HEK293 (cell line): ENCODE data around the gene RPL10.

Experiments used
- CTCF ChIA-PET: fragments of 350-600 bp; formaldehyde crosslinking; extraction: SDS; loops from one replicate; lab custom pipeline; 2021; ENCODE audit warnings: antibody characterized with exemption; lab: Yijun Ruan, JAX
- POLR2A ChIA-PET: fragments of 300-600 bp; formaldehyde crosslinking; extraction: SDS; loops from one replicate; lab custom pipeline; 2020; ENCODE audit warnings: antibody characterized with exemption, inconsistent platforms; lab: Yijun Ruan, JAX
- H3K27ac ChIP-seq: fragments of 200-500 bp; sonication (Bioruptor generic); 2 replicates; pipeline ENCODE4 v1.5.1; 2014; ENCODE audit warnings: low read depth, low read length, control low read depth, inconsistent platforms; ENCODE audit errors: extremely low read depth
- H3K36me3 ChIP-seq, 2 experiments: fragments of 200-500 bp in 1 of 2; sonication (Bioruptor generic) in 1 of 2; 1 replicate in 1 of 2; 2 replicates in 1 of 2; pipeline ENCODE4 v1.5.1; 2014 to 2017; ENCODE audit warnings: inconsistent platforms in 2 of 2, low read length in 2 of 2; ENCODE audit not compliant: control insufficient read depth in 2 of 2, insufficient read depth in 1 of 2
- H3K4me1 ChIP-seq: fragments of 200-500 bp; sonication (Bioruptor generic); 2 replicates; pipeline ENCODE4 v1.5.1; 2014; ENCODE audit warnings: mild to moderate bottlenecking, low read length, inconsistent platforms; ENCODE audit not compliant: control insufficient read depth, insufficient read depth
- H3K4me3 ChIP-seq: 2 replicates; pipeline ENCODE4 v1.5.1; 2011; ENCODE audit warnings: low read depth, mild to moderate bottlenecking, control low read depth, low read length, moderate library complexity
- H3K9me3 ChIP-seq: fragments of 200-500 bp; sonication (Bioruptor generic); 2 replicates; pipeline ENCODE4 v1.5.1; 2014; ENCODE audit warnings: low read depth, low read length, inconsistent platforms; ENCODE audit not compliant: control insufficient read depth, insufficient read depth
- CTCF ChIP-seq: fragments of 450-650 bp; formaldehyde crosslinking; IDR thresholded peaks from 2 replicates; pipeline ENCODE4 v1.5.1; 2016; ENCODE audit warnings: missing biosample characterization, missing genetic modification characterization
- GFI1B ChIP-seq: fragments of 450-650 bp; formaldehyde crosslinking; IDR thresholded peaks from 2 replicates; pipeline ENCODE4 v1.5.1; 2016; ENCODE audit warnings: missing biosample characterization, missing genetic modification characterization
- GLIS2 ChIP-seq: fragments of 450-650 bp; formaldehyde crosslinking; IDR thresholded peaks from 2 replicates; pipeline ENCODE4 v1.5.1; 2016; ENCODE audit warnings: missing biosample characterization, missing genetic modification characterization
- KLF9 ChIP-seq: fragments of 450-650 bp; formaldehyde crosslinking; IDR thresholded peaks from 2 replicates; pipeline ENCODE4 v1.5.1; 2016; ENCODE audit warnings: missing biosample characterization, missing genetic modification characterization, low read depth
- MYNN ChIP-seq: fragments of 450-650 bp; formaldehyde crosslinking; IDR thresholded peaks from 2 replicates; pipeline ENCODE4 v1.5.1; 2016; ENCODE audit warnings: missing biosample characterization, missing genetic modification characterization, borderline replicate concordance
- PRDM10 ChIP-seq: fragments of 450-650 bp; formaldehyde crosslinking; IDR thresholded peaks from 2 replicates; pipeline ENCODE4 v1.5.1; 2016; ENCODE audit warnings: missing biosample characterization, missing genetic modification characterization
- SCRT2 ChIP-seq: fragments of 450-650 bp; formaldehyde crosslinking; IDR thresholded peaks from 2 replicates; pipeline ENCODE4 v1.5.1; 2016; ENCODE audit warnings: missing biosample characterization, missing genetic modification characterization
- SP2 ChIP-seq: fragments of 450-650 bp; formaldehyde crosslinking; IDR thresholded peaks from 2 replicates; pipeline ENCODE4 v1.5.1; 2016; ENCODE audit warnings: missing biosample characterization, missing genetic modification characterization
- ZBTB17 ChIP-seq: fragments of 450-650 bp; formaldehyde crosslinking; IDR thresholded peaks from 2 replicates; pipeline ENCODE4 v1.5.1; 2016; ENCODE audit warnings: missing biosample characterization, missing genetic modification characterization
- ZBTB20 ChIP-seq: fragments of 450-650 bp; formaldehyde crosslinking; IDR thresholded peaks from 2 replicates; pipeline ENCODE4 v1.5.1; 2016; ENCODE audit warnings: missing biosample characterization, missing genetic modification characterization
- ZBTB26 ChIP-seq: fragments of 450-650 bp; formaldehyde crosslinking; optimal IDR thresholded peaks from 2 replicates; pipeline ENCODE3; 2016; ENCODE audit warnings: missing biosample characterization, mild to moderate bottlenecking, missing genetic modification characterization
- ZBTB8A ChIP-seq: fragments of 450-650 bp; formaldehyde crosslinking; IDR thresholded peaks from 2 replicates; pipeline ENCODE4 v1.5.1; 2016; ENCODE audit warnings: missing biosample characterization, missing genetic modification characterization
- ZEB2 ChIP-seq: fragments of 450-650 bp; formaldehyde crosslinking; IDR thresholded peaks from 2 replicates; pipeline ENCODE4 v1.5.1; 2016; ENCODE audit warnings: missing biosample characterization, missing genetic modification characterization
- ZIC2 ChIP-seq: fragments of 450-650 bp; formaldehyde crosslinking; IDR thresholded peaks from 2 replicates; pipeline ENCODE4 v1.5.1; 2016; ENCODE audit warnings: missing biosample characterization, missing genetic modification characterization
- ZNF133 ChIP-seq: fragments of 450-650 bp; formaldehyde crosslinking; IDR thresholded peaks from 2 replicates; pipeline ENCODE4 v1.5.1; 2016; ENCODE audit warnings: missing biosample characterization, missing genetic modification characterization
- ZNF175 ChIP-seq: fragments of 450-650 bp; formaldehyde crosslinking; IDR thresholded peaks from 2 replicates; pipeline ENCODE4 v1.5.1; 2016; ENCODE audit warnings: missing biosample characterization, missing genetic modification characterization
- ZNF292 ChIP-seq: fragments of 450-650 bp; formaldehyde crosslinking; IDR thresholded peaks from 2 replicates; pipeline ENCODE4 v1.5.1; 2016; ENCODE audit warnings: low read depth, missing biosample characterization, missing genetic modification characterization, borderline replicate concordance
- ZNF341 ChIP-seq: fragments of 450-650 bp; formaldehyde crosslinking; IDR thresholded peaks from 2 replicates; pipeline ENCODE4; 2016; ENCODE audit warnings: low read depth, missing biosample characterization, missing genetic modification characterization
- ZNF423 ChIP-seq: fragments of 450-650 bp; formaldehyde crosslinking; IDR thresholded peaks from 2 replicates; pipeline ENCODE4 v1.5.1; 2016; ENCODE audit warnings: missing biosample characterization, missing genetic modification characterization
- ZNF501 ChIP-seq: fragments of 450-650 bp; formaldehyde crosslinking; IDR thresholded peaks from 2 replicates; pipeline ENCODE4 v1.5.1; 2016; ENCODE audit warnings: missing biosample characterization, missing genetic modification characterization
- ZNF596 ChIP-seq: fragments of 450-650 bp; IDR thresholded peaks from 2 replicates; pipeline ENCODE4 v1.5.0; 2018; ENCODE audit warnings: missing biosample characterization, mild to moderate bottlenecking, missing genetic modification characterization, moderate library complexity
- ZNF600 ChIP-seq: fragments of 450-650 bp; formaldehyde crosslinking; IDR thresholded peaks from 2 replicates; pipeline ENCODE4 v1.5.1; 2016; ENCODE audit warnings: missing biosample characterization, missing genetic modification characterization
- TF ChIP-seq, protein P1 (sequence below): fragments of 450-650 bp; formaldehyde crosslinking; IDR thresholded peaks from 2 replicates; pipeline ENCODE4 v1.5.1; 2016; ENCODE audit warnings: missing biosample characterization, missing genetic modification characterization
- TF ChIP-seq, protein P2 (sequence below): fragments of 450-650 bp; formaldehyde crosslinking; IDR thresholded peaks from 2 replicates; pipeline ENCODE4 v1.5.1; 2017; ENCODE audit warnings: missing biosample characterization, missing genetic modification characterization
- TF ChIP-seq, protein P3 (sequence below): fragments of 450-650 bp; formaldehyde crosslinking; IDR thresholded peaks from 2 replicates; pipeline ENCODE4 v1.5.1; 2016; ENCODE audit warnings: missing biosample characterization, missing genetic modification characterization

RPL10 gene

GRCh38 chrX:154411981-154412340 lies 13.8 kb downstream of the RPL10 start:
- no peaks in the 10 kb centered on the region; the same call in 1 of the 2 replicates for H3K4me1 ChIP-seq
- H3K27ac ChIP-seq = peak overlapping the region; percentile 92
- peaks cover 5 to 16% of the 10 kb centered on the region in 2 experiments; a peak in 2 of 3 replicates for H3K36me3 ChIP-seq
- TF ChIP-seq, protein P1, sequence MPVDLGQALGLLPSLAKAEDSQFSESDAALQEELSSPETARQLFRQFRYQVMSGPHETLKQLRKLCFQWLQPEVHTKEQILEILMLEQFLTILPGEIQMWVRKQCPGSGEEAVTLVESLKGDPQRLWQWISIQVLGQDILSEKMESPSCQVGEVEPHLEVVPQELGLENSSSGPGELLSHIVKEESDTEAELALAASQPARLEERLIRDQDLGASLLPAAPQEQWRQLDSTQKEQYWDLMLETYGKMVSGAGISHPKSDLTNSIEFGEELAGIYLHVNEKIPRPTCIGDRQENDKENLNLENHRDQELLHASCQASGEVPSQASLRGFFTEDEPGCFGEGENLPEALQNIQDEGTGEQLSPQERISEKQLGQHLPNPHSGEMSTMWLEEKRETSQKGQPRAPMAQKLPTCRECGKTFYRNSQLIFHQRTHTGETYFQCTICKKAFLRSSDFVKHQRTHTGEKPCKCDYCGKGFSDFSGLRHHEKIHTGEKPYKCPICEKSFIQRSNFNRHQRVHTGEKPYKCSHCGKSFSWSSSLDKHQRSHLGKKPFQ = no peak
- peak; percentile 16; the same call in 1 of the 2 replicates for TF ChIP-seq ZEB2 (tag by site-specific recombination)
- no peak for TF ChIP-seq ZNF175 (tag by site-specific recombination)
- no peak for TF ChIP-seq ZNF133 (tag by site-specific recombination)
- no peak for TF ChIP-seq MYNN (tag by site-specific recombination)
- TF ChIP-seq ZNF600 = peak; percentile 29; the same call in 1 of the 2 replicates
- TF ChIP-seq SP2 (tag by site-specific recombination) = peak; percentile 49; the same call in 1 of the 2 replicates
- TF ChIP-seq ZBTB20 (tag by site-specific recombination) = peak; percentile 76
- TF ChIP-seq GFI1B (tag by site-specific recombination) = no peak
- TF ChIP-seq ZIC2 (tag by site-specific recombination) = peak; percentile 42; the same call in 1 of the 2 replicates
- no peak for TF ChIP-seq GLIS2 (tag by site-specific recombination)
- peak; percentile 37 for TF ChIP-seq ZBTB26
- no peak for TF ChIP-seq ZNF423
- TF ChIP-seq ZBTB8A (tag by site-specific recombination) = no peak
- TF ChIP-seq, protein P2, sequence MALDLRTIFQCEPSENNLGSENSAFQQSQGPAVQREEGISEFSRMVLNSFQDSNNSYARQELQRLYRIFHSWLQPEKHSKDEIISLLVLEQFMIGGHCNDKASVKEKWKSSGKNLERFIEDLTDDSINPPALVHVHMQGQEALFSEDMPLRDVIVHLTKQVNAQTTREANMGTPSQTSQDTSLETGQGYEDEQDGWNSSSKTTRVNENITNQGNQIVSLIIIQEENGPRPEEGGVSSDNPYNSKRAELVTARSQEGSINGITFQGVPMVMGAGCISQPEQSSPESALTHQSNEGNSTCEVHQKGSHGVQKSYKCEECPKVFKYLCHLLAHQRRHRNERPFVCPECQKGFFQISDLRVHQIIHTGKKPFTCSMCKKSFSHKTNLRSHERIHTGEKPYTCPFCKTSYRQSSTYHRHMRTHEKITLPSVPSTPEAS (tag by site-specific recombination) = no peak
- TF ChIP-seq KLF9 (tag by site-specific recombination) = peak; percentile 80
- TF ChIP-seq CTCF (tag by site-specific recombination) = no peak
- TF ChIP-seq ZNF292 (tag by site-specific recombination) = no peak
- peak; percentile 81 for TF ChIP-seq ZBTB17 (tag by site-specific recombination)
- no peak for TF ChIP-seq ZNF596
- TF ChIP-seq SCRT2 (tag by site-specific recombination) = 0 out of 2 replicates have a peak, but pooled peaks have one; percentile 7
- TF ChIP-seq, protein P3, sequence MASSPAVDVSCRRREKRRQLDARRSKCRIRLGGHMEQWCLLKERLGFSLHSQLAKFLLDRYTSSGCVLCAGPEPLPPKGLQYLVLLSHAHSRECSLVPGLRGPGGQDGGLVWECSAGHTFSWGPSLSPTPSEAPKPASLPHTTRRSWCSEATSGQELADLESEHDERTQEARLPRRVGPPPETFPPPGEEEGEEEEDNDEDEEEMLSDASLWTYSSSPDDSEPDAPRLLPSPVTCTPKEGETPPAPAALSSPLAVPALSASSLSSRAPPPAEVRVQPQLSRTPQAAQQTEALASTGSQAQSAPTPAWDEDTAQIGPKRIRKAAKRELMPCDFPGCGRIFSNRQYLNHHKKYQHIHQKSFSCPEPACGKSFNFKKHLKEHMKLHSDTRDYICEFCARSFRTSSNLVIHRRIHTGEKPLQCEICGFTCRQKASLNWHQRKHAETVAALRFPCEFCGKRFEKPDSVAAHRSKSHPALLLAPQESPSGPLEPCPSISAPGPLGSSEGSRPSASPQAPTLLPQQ (tag by site-specific recombination) = 0 out of 2 replicates have a peak, but pooled peaks have one; percentile 31
- TF ChIP-seq ZNF341 (tag by site-specific recombination) = peak; percentile 89
- peak; percentile 35; the same call in 1 of the 2 replicates for TF ChIP-seq ZNF501 (tag by site-specific recombination)
- 0 out of 2 replicates have a peak, but pooled peaks have one; percentile 9 for TF ChIP-seq PRDM10 (tag by site-specific recombination)
- no peaks in the 10 kb centered on the region for H3K9me3 ChIP-seq
- CTCF ChIA-PET = interaction anchor here (1.0 kb wide), 2 partner anchors 13 to 39 kb away, joined by 4 to 5 read pairs; partner anchors contain the start of gene RPL10
- H3K4me3 ChIP-seq = peak overlapping the region; percentile 57
- POLR2A ChIA-PET = interaction anchor here (0.6 to 4.0 kb wide), 10 partner anchors 10 to 136 kb away, joined by 3 to 57 read pairs (median 8); partner anchors contain the start of genes ATP6AP1, FAM50A, IKBKG and RPL10
